Stimulated activated naive CD8-positive, alpha-beta T cell treated with anti-CD3 and anti-CD28 coated beads, Interleukin-15, amount 100 ng/mL, for 72 hours (primary cell): ENCODE data around the gene HDAC10.

Experiments used
- ATAC-seq: fragments of 150-1000 bp; cut with Tn5 transposase; 2 replicates; pipeline ENCODE4 v1.10.0; 2021; ENCODE audit warnings: mild to moderate bottlenecking, moderate library complexity
- DNase-seq, 2 donors: peaks; one replicate each; pipeline ENCODE4 v3.0.0; 2021 to 2022
- H3K27ac Mint-ChIP-seq, 2 donors: one replicate each; pipeline ENCODE4 v1.8.0; 2022; ENCODE audit warnings: mild to moderate bottlenecking in 2 of 2, mixed read lengths in 2 of 2, moderate library complexity in 2 of 2
- H3K27me3 Mint-ChIP-seq: one replicate; pipeline ENCODE4 v1.8.0; 2022; ENCODE audit warnings: mixed read lengths
- H3K4me1 Mint-ChIP-seq: one replicate; pipeline ENCODE4 v1.8.0; 2022; ENCODE audit warnings: mild to moderate bottlenecking, mixed read lengths
- H3K4me3 Mint-ChIP-seq, 2 donors: one replicate each; pipeline ENCODE4 v1.8.0; 2022; ENCODE audit warnings: mild to moderate bottlenecking in 2 of 2, mixed read lengths in 2 of 2, moderate library complexity in 1 of 2
- H3K9me3 Mint-ChIP-seq, 2 donors: one replicate each; pipeline ENCODE4 v1.8.0; 2022; ENCODE audit warnings: mixed read lengths in 2 of 2

HDAC10 gene

DNA sequence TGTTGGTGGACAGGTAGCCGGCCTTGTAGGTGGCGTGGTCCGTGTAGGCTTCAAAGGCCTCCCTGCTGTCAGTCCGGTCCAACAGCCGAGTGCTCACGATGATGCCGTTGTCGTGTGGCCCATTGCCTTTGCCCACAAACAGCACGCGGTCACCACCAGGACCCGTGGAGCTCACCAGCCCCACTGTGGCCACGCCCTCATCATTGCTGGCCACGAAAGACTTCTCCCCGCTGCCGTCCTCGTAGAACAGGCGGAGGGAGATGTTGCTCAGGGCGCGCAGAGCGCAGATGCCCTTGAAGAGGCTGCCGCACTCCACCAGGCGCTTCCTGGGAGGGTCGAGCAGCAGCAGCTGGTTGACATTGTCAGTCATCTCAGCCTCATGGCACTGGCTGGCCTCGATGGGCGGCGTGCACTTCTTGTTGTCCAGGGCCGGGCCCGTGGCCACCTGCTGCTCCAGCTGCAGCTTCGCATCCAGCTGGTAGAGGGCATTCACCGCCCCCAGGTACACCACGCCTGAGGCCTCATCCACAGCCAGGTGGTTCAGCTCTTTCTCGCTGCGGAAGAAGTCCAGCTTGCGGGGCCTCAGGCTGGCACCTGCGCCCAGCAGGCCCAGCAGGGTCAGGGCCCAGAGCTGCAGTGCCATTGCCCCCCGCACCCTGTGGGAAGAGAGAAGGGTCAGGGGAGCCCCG is 39.0 kb upstream of the HDAC10 start:
- Mint-ChIP-seq H3K27ac (no peak overlapping the region), H3K27me3 (no peaks in the 10 kb centered on the region), H3K4me1 (peaks cover 32% of the 10 kb centered on the region), H3K9me3 (no peaks in the 10 kb centered on the region), H3K4me3 (no peak overlapping the region)
- no peak for ATAC-seq
- DNase-seq: no peak

DNA sequence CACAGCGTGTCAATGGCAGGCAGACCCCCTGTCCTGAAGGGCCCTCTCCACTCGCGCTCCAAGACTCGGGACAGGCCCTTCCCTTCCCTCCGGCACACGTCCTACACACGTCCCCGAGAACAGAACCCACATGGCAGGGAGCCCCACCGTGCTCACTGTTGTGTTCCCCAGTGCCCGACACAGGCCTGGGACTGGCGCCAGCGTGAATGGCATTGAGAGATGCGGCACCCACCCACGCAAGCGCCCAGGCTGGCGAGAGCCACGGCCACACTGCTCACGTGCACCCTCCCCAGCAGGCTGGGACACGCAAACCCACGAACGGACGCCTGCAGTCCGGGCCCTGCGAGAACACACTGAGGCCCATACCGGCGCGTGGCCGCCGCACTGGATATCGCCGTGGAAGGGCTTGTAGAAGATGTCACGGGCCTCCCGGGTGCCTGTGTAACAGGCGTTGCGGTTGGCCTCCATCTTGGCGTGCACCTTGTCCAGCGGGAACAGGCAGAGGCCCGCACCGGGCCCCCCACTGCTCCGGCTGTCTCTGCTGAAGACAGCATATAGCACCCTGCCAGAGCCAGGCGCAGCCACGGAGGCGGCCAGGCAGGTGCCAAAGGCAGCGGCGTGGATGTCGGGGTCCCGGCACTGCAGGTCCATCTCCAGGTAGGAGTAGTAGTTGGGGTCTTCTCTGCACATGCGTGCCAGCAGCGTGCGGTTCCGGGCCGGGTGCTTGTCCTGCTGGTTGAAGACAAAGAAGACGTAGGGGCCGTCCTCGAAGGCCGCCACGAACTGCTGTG is 38.3 kb upstream of the HDAC10 start:
- Mint-ChIP-seq H3K4me1 (peaks cover 26% of the 10 kb centered on the region), H3K4me3 (no peak overlapping the region), H3K27ac (no peak overlapping the region), H3K9me3 (no peaks in the 10 kb centered on the region), H3K27me3 (no peaks in the 10 kb centered on the region)
- DNase-seq (no peak), ATAC-seq (no peak)

DNA sequence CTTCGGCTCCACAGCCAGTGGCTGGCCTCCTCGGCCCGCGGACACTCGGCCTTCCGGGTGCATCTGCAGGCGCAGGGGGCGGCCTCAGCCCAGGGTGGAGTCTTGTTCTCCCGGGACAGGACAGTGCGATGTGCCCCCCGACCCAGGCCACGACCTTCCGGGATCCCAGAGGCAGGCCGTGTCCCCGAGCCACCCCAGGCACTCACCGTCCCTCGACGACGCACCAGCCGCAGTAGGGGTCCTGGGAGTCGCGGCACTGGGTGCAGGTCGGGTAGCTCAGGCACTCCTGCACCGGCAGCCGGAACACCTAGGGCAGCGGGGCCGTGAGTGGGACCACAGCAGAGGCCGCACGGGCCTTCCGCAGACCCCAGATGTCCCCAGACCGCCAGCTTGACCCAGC is 36.7 kb upstream of the HDAC10 start:
- no peak for DNase-seq
- H3K9me3 Mint-ChIP-seq: no peaks in the 10 kb centered on the region
- no peak overlapping the region for H3K4me3 Mint-ChIP-seq
- H3K27me3 Mint-ChIP-seq: no peaks in the 10 kb centered on the region
- no peak overlapping the region for H3K27ac Mint-ChIP-seq
- no peak for ATAC-seq
- peaks cover 17% of the 10 kb centered on the region for H3K4me1 Mint-ChIP-seq

DNA sequence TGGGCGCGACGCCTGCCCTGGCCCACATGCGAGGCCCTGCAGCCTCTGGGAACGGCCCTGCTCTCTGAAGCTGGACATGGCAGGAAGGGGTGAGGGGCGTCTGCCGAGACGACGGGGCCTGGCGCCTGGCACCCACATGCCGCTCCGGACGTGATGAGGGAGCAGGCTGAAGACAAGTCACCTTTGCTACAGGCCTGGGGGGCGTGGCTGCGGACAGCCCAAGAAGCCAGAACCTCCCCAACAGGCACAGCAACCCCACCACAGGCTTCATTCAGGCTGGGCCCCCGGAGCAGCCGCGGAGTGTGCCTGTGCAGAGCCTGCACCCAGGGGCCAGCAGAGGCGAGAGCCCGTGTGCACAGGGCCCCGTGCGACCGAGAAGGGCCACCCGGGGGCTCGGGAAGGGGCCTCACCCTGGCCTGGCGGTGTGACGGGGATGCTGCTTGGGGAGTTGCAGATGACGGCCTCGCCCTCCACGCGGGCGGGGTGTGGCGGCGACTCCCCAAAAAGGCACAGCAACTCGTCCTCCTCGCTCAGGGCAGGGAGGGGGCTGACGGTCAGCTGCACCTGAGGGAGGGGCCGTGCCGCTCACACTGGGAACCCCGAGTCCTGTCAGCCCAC is 35.7 kb upstream of the HDAC10 start:
- H3K9me3 Mint-ChIP-seq: no peaks in the 10 kb centered on the region
- DNase-seq (no peak), ATAC-seq (no peak)
- H3K4me3 Mint-ChIP-seq: no peak overlapping the region
- no peaks in the 10 kb centered on the region for H3K27me3 Mint-ChIP-seq
- H3K4me1 Mint-ChIP-seq: peaks cover 8% of the 10 kb centered on the region
- no peak overlapping the region for H3K27ac Mint-ChIP-seq

DNA sequence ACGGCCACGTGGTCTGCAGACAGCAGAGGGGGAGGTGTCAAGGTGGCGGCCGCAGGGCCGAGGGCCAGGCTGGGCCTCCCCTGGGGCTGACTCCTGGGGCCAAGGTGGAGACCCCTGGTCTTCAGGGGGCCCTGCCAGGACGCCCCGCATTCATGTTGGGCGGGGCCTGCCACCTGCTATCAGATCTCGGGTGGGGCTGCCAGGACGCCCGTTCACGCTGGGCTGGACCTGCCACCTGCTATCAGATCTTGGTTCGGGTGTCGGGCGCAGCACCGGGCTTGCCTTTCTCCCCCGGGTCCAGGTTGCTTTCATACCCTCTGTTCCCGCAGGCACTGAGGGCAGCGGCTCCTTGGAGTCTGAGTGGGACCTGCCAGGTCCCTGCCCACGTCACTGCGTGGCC is 35.2 kb upstream of the HDAC10 start:
- Mint-ChIP-seq H3K4me1 (peaks cover 3% of the 10 kb centered on the region), H3K4me3 (no peak overlapping the region), H3K27me3 (no peaks in the 10 kb centered on the region), H3K9me3 (no peaks in the 10 kb centered on the region), H3K27ac (no peak overlapping the region)
- no peak for ATAC-seq
- DNase-seq: no peak

DNA sequence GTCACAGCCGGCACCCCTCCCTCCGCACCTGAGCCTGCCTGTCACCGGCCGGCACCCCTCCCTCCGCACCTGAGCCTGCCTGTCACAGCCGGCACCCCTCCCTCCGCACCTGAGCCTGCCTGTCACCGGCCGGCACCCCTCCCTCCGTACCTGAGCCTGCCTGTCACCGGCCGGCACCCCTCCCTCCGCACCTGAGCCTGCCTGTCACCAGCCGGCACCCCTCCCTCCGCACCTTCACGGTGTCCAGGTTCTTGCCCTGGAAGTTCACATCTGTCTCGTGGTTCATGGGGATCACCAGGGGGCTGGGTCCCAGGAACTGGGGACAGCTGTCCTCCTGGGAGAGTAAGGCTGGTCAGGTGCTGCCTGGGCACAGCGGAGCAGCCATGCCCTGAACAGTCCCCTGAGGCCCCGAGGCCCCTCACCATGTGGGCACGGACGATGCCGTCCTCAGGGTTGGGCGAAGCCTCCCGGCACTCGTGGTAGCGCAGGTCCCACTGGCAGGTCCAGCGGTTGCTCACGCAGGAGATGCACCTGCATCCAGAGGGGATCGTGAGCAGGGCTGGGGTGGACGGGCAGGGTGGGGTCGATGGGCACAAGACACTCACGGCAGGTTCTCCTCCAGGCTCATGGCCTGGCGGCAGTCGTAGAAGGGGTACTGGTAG is 34.6 kb upstream of the HDAC10 start:
- ATAC-seq: no peak
- no peak overlapping the region for H3K4me3 Mint-ChIP-seq
- no peak for DNase-seq
- no peaks in the 10 kb centered on the region for H3K4me1 Mint-ChIP-seq
- no peak overlapping the region for H3K27ac Mint-ChIP-seq
- no peaks in the 10 kb centered on the region for H3K9me3 Mint-ChIP-seq
- H3K27me3 Mint-ChIP-seq: no peaks in the 10 kb centered on the region

DNA sequence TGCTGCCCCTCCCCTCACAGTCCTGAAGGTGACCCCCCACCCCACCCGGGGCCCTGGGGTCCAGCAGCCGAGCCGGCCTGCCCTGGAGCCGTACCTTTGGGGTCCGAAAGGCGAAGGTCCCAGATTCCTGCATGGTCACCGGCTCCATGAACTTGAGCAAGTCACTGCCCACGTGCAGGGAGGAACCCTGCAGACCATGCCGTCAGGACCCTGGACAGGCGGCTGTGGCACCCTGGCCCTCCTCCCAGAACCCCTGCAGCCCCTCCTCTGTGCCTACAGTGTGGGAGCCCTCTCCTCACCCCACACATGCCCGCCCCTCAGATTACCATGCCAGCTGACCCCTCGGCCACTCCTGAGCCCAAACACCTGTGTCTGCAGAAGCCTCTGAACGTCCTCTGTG is 33.4 kb upstream of the HDAC10 start:
- H3K4me1 Mint-ChIP-seq: no peaks in the 10 kb centered on the region
- no peak overlapping the region for H3K27ac Mint-ChIP-seq
- no peaks in the 10 kb centered on the region for H3K9me3 Mint-ChIP-seq
- ATAC-seq (no peak), DNase-seq (no peak)
- H3K27me3 Mint-ChIP-seq: no peaks in the 10 kb centered on the region
- H3K4me3 Mint-ChIP-seq: no peak overlapping the region

DNA sequence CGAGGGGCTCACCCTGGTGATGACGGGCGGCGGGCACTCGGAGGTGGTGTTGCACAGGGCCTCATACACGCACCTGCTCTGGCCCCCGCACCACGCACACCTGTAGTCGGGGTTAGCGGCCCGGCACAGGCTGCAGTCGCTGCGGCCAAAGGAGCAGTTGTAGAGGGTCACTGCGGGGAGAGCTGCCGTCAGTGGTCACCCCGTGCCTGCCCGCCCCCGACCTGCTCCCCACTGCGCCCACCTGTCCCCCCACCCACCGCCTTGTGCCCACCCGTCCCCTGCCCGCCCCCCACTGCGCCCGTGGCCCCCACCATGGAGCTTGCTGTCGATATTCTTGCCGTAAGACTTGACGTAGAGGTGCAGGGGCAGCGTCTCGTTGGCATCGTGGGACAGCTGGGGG is 32.8 kb upstream of the HDAC10 start:
- H3K27me3 Mint-ChIP-seq: no peaks in the 10 kb centered on the region
- H3K27ac Mint-ChIP-seq: peak overlapping the region in 1 of 2 donors; percentile 27
- H3K4me1 Mint-ChIP-seq: no peaks in the 10 kb centered on the region
- no peak overlapping the region for H3K4me3 Mint-ChIP-seq
- ATAC-seq: no peak
- no peaks in the 10 kb centered on the region for H3K9me3 Mint-ChIP-seq
- DNase-seq: no peak

DNA sequence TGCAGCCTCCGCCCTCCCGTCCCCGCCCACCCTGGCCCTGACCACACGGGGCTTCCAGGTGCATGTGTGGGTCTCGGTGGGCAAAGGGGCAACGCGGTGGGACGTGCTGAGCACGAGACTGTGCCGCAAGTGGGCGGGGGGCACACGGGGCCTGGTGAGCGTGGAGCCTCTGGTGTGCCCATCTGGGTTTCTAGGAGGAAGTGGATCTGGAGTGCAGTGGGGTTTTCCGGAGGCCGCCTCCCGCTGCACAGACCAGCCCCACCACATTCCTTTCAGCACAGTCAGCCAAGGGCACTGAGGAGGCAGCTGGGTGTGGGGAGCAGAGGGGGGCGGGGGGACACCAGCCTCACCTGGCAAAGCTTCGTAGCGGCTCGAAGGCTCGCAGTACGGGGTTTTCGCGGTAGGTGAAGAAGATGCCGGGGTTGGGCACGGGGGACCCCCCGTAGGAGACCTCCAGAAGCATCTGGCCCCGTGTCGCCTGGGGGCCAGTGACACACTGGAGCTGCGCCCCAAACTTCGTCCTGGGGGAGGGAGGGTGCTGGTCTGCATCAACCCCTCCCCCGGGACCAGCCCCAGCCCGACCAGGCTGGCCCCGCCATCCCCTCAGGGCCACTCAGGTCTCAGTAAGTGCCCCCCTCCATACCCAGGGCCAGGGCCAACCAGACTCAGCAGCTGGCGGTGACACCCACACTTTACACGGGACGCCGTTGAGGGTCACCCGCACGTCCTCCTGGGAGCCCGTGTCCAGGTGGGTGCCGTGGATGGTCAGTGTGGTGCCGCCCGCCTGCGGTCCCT is 31.5 kb upstream of the HDAC10 start:
- Mint-ChIP-seq H3K27me3 (no peaks in the 10 kb centered on the region), H3K9me3 (no peaks in the 10 kb centered on the region), H3K27ac (no peak overlapping the region), H3K4me1 (no peaks in the 10 kb centered on the region), H3K4me3 (no peak overlapping the region)
- DNase-seq (no peak), ATAC-seq (no peak)

DNA sequence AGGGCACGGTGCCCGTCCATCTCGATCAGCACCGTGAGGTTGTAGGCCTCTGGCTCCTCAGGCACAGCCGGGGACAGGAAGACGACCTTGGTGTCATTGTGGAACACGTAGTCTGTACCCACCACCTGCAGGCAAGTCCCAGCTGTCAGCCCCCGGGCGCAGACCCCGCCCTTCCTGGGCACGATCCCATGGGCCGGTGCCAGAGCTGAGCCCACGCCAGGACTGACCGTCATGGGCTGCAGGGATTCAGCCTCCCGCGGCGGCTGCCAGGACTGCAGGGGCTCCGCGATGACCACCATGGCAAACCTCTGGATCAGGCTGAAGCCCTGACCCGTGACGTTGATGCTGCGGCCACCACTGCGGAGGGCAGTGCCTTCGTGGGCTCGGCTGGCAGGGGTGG is 30.9 kb upstream of the HDAC10 start:
- no peak for DNase-seq
- Mint-ChIP-seq H3K4me3 (no peak overlapping the region), H3K4me1 (no peaks in the 10 kb centered on the region), H3K9me3 (no peaks in the 10 kb centered on the region), H3K27me3 (no peaks in the 10 kb centered on the region), H3K27ac (no peak overlapping the region)
- no peak for ATAC-seq

DNA sequence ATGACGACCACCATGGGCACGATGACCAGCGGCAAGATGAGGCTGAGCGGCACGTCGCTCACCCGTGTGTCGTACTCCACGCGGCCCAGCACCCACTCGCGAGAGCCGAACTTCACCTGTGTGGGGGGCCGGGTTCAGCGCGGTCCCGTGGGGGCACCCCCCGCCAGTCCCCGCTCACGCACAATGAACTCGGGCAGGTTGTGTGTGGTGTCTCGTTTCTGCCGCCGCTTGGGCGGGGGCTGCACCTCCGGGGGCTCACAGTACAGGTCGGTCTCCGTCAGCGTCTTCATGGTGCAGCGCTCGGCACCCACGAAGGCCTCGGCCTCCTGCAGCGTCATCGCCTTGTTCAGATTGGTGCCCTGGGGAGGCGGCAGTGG is 30.3 kb upstream of the HDAC10 start:
- Mint-ChIP-seq H3K27ac (no peak overlapping the region), H3K27me3 (no peaks in the 10 kb centered on the region), H3K9me3 (no peaks in the 10 kb centered on the region)

DNA sequence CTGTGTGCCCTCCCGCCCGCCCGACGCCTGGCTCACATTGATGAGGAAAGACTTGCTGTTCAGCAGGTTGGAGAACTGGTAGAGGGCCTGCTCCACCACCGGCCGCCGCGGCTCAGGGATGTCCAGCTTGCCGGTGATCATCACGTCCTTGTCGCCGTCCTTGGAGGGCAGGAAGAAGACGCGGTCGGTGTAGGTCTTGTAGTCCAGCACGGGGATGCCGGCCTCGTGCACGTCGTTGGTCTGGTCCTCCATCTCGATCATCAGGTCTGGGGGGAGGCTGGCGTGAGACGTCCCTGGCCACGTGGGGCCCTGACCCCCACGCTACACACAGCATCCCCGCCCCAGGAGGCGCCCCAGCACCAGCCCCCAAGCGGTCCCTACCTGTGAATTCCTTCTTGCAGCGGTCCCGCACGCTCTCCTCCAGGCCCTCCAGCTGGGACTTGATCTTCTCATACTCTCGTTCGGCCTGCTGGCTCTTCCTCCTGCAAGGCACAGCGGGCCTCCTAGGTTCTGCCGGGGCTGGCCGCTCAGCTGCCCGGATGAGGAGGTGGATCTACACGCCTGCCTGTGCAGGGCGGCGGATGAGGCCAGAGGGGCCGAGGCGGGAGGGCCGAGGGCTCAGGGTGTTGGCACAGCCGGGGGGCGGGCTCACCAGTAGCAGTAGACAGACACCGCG is 29.8 kb upstream of the HDAC10 start:
- Mint-ChIP-seq H3K27me3 (no peaks in the 10 kb centered on the region), H3K9me3 (no peaks in the 10 kb centered on the region), H3K27ac (no peak overlapping the region), H3K4me1 (no peaks in the 10 kb centered on the region), H3K4me3 (no peak overlapping the region)
- ATAC-seq: no peak
- no peak for DNase-seq

More for the DNA sequence above, 30.3 kb upstream of the HDAC10 start:
- peak; percentile 9 for ATAC-seq
- Mint-ChIP-seq H3K4me3 (no peak overlapping the region), H3K4me1 (no peaks in the 10 kb centered on the region)
- DNase-seq: no peak

DNA sequence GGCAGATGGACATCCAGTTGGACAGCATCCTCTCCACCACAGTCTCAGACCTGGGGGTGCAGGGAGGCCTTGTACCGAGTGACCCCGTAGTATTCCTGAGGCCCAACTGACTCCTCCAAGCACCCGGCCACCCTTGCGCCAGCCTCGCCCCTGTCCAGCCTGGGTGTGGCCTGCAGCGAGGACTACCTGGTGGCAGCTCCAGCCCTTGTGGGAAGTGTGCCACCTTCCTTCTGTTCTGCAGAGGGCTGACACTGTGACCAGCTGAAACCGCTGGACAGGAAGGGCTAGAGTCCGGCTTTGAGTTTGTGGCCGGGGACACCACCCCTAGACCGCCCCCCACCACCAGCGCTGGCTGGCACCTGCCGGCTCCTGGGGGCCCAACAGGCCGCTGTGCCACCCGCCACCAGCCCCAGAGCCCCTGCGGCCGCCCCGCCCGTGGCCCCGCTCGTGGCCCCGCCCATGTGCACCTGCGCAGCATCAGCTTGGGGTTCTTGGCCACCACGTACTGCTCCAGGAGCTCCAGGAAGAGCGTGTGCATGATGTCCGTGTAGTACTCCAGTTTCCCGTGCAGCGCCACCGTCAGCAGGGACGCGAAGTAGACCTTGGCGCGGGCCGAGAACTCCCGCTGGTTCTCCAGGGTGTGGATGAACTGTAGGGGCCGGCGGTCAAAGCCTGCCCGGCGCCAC is 29.1 kb upstream of the HDAC10 start:
- Mint-ChIP-seq H3K27ac (no peak overlapping the region), H3K4me1 (peaks cover 7% of the 10 kb centered on the region), H3K9me3 (no peaks in the 10 kb centered on the region), H3K4me3 (no peak overlapping the region), H3K27me3 (no peaks in the 10 kb centered on the region)
- ATAC-seq (no peak), DNase-seq (no peak)

DNA sequence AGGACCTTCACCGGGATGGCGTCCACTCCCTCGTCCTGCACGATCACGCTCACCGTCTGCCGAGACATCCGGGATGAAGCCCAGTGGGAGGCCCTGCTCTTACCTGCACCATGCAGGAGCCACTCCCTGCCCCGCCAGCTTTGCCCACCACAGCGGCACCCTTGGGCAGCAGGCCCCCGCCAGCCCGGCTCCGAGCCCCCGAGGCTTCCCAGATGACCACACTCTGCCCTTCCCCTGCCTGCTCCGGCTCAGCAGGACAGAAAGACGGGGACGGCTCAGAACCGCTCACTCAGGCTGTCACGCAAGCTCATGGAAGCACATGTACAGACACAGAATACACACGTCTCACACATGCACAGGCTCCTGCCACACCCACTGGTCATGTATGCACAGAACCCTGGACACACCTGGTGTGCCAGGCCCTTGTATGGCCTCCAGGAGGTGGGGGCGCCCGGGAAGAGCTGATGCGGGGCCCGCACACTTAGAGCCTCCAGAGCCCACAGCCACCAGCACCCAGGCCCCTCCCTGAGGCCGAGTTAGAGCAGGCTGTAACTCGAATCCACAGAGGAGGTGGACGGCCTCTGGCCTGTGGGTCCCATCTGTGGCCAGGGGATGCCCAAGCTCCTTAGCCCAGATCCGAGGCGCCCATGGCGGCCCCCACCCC is 28.0 kb upstream of the HDAC10 start:
- peaks cover 11% of the 10 kb centered on the region for H3K4me1 Mint-ChIP-seq

More for the DNA sequence above, 28.0 kb upstream of the HDAC10 start:
- DNase-seq: no peak
- Mint-ChIP-seq H3K4me3 (no peak overlapping the region), H3K27me3 (peaks cover 3% of the 10 kb centered on the region), H3K27ac (no peak overlapping the region), H3K9me3 (no peaks in the 10 kb centered on the region)
- ATAC-seq: no peak
